NB4 (cell line): ENCODE results near the gene NELFA.

Source experiments
- CTCF ChIP-seq: IDR thresholded peaks from one replicate; pipeline ENCODE4 v1.5.1; 2012; ENCODE audit warnings: low read depth, low read length
- MAX ChIP-seq: IDR thresholded peaks from 2 replicates; pipeline ENCODE4 v1.6.1; 2011; ENCODE audit warnings: low read depth, low read length
- POLR2A ChIP-seq: IDR thresholded peaks from 2 replicates; pipeline ENCODE4 v1.6.1; 2011; ENCODE audit warnings: mild to moderate bottlenecking; ENCODE audit not compliant: insufficient read length; ENCODE audit errors: extremely low read depth

GRCh38 chr4:1986578-1987210, 22.1 kb downstream of the NELFA start:
- TF ChIP-seq CTCF (no peak), POLR2A (no peak), MAX (no peak)
